Mucosa of descending colon (tissue), 3 donors: ENCODE results near the gene STT3A. TPM values are rescaled to one million over a fixed set of nuclear protein-coding genes. Genes with fewer than 3 reads are reported as not detected.

Experiments
- ATAC-seq: fragments of 200-7000 bp; cut with Tn5 transposase; one replicate; pipeline ENCODE4 v1.9.1; 2020; ENCODE audit warnings: mild to moderate bottlenecking, moderate library complexity
- DNase-seq, 3 donors: peaks; one replicate each; pipeline ENCODE4 v3.0.0-alpha.2; 2020
- H3K36me3 ChIP-seq: fragments of 200-600 bp; one replicate; pipeline ENCODE4 v1.8.0; 2021; ENCODE audit warnings: low read depth, mild to moderate bottlenecking
- H3K4me1 ChIP-seq: fragments of 200-600 bp; one replicate; pipeline ENCODE4 v1.8.0; 2021; ENCODE audit warnings: low read depth, mild to moderate bottlenecking
- H3K4me3 ChIP-seq: fragments of 200-600 bp; one replicate; pipeline ENCODE4 v1.8.0; 2021; ENCODE audit warnings: mild to moderate bottlenecking
- H3K9me3 ChIP-seq: fragments of 200-600 bp; one replicate; pipeline ENCODE4 v1.8.0; 2021; ENCODE audit warnings: mild to moderate bottlenecking
- intact Hi-C, 2 donors: fragments of 100-400 bp; cut with DNase I in 1 of 2; cut with micrococcal nuclease in 1 of 2; formaldehyde crosslinking; loops; one replicate each; pipeline versions ENCODE4 v1.11.0 to v1.11.1; 2022; cut with DNase I, micrococcal nuclease
- total RNA-seq, 3 donors: library from RNA; stranded (reverse); fragmentation: NEBNext Ultra II Directional in 2 of 3; extraction: Animal tissue kit (Norgen Biotek cat#: 25700) in 2 of 3; gene quantifications; one replicate each; pipeline versions ENCODE4 v1.2.1 to v1.2.4, GENCODE V29; 2021 to 2023
- TF ChIP-seq, protein P1 (sequence below): fragments of 200-600 bp; IDR thresholded peaks from one replicate; pipeline ENCODE4 v1.8.0; 2022; ENCODE audit warnings: antibody characterized with exemption, mild to moderate bottlenecking
- donor health status: DM: no; HTN: no; CAD: no; lungs with moderate emphysema.
- donor health status: DM: no; HTN: no; CAD: no.
- donor health status: DM: no; HTN: yes; CAD: no.

STT3A gene
- total RNA-seq, 3 donors from 2014 or later, result 88.4 to 137 (median 89.6) TPM

DNA sequence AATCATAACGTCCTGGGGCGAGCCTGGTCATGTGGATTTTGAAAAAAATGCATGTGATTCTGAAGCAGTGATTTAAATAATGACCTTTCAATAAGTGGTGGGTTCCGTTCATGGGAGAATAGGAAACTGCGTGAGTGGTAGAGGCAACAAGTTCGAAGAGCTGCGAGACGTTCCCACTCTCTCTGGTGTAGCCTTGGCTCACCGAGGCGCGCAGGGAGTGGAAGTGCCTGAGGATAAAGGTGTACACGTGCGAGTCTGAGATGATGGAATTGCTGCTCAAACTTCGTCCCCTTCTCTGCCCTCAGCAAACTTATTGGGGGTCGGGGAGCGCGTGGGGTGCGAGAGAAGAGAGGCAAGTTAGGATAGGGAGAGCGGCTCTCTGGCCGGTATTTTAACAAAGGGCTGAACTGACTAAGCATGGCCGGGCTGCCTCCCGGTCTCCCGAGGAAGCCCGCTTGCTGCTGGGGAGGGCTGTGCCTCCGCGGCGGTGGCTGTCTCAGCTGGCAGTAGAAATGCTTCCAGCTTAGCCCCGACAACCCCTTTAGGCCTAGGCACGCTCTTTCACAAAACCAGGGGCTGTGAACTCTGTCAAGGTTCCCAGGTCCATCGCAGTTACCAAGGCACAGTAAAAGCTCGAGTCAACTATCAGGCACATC, 875 bp upstream of the STT3A start:
- TF ChIP-seq, protein P1, sequence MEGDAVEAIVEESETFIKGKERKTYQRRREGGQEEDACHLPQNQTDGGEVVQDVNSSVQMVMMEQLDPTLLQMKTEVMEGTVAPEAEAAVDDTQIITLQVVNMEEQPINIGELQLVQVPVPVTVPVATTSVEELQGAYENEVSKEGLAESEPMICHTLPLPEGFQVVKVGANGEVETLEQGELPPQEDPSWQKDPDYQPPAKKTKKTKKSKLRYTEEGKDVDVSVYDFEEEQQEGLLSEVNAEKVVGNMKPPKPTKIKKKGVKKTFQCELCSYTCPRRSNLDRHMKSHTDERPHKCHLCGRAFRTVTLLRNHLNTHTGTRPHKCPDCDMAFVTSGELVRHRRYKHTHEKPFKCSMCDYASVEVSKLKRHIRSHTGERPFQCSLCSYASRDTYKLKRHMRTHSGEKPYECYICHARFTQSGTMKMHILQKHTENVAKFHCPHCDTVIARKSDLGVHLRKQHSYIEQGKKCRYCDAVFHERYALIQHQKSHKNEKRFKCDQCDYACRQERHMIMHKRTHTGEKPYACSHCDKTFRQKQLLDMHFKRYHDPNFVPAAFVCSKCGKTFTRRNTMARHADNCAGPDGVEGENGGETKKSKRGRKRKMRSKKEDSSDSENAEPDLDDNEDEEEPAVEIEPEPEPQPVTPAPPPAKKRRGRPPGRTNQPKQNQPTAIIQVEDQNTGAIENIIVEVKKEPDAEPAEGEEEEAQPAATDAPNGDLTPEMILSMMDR, result no peak
- Histone ChIP-seq H3K9me3 (no peaks in the 10 kb centered on the region), H3K4me1 (peaks cover 5% of the 10 kb centered on the region), H3K36me3 (peaks cover 4% of the 10 kb centered on the region), H3K4me3 (peak overlapping the region; percentile 76)
- intact Hi-C loops, result no loop called here
- DNase-seq (peak; percentile 44 to 66 (median 64)), ATAC-seq (peak; percentile 39)

DNA sequence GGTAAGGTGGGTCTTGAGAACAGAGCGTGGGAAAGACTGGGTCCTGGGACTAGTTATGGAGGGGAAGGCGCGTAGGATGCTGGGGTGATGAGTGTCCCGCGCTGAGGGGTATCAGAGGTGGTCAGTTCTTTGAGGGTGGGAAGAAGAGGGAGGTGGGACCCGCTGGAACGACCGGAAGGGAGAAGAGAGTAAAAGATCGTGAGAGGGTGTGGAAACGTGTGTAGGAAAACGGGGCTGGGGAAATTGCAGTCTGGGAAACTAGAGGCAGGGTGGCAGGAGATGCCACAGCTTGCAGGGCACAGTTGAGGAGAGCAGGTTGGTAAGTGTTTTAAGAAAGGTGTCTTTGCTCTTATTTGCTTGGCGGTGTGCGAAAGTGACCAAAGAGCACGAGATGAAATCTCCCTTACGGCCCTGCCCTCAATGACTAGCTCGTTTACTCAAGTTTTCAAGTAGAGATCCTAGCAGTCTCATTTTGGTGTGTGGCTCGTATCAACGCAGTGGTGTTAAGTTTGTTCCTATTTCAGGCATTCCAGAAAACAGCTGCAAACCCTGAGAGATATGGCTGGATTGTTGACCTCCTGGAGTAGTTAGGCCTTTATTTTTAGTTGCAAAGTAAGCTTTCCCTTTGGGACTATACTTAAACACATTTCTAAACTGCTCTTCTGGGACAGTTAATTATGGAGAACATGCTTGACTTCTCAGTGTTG, 615 bp downstream of the STT3A start:
- TF ChIP-seq, protein P1, result no peak
- DNase-seq, result peak in 1 of 3 donors; percentile 25

DNA sequence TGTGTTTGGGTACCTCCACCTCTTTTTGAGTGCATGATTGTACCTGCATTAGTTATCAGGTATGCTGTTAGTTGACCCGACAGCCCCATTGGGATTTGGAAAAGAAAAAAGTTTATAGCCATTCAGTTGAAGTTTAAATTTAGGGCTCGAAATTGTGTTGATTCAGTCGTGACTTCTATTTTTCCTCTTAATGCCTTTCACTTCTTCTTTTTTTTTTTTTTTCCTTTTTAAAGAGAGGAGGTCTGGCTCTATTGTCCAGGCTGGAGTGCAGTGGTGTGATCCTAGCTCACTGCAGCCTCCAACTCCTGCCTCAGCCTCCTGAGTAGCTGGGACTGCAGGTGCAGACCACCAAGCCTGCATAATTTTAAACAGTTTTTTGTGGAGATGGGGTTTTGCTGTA, 2.3 kb downstream of the STT3A start:
- TF ChIP-seq, protein P1, result no peak
- DNase-seq (no peak), ATAC-seq (no peak)
- no peaks in the 10 kb centered on the region for H3K9me3 ChIP-seq
- peaks cover 5% of the 10 kb centered on the region for H3K4me1 ChIP-seq
- H3K4me3 ChIP-seq, result no peak overlapping the region
- H3K36me3 ChIP-seq, result peaks cover 4% of the 10 kb centered on the region
- intact Hi-C loops, result no loop called here

More for the DNA sequence above, 615 bp downstream of the STT3A start:
- Histone ChIP-seq H3K36me3 (peaks cover 4% of the 10 kb centered on the region), H3K4me3 (peak overlapping the region; percentile 76), H3K4me1 (peaks cover 5% of the 10 kb centered on the region), H3K9me3 (no peaks in the 10 kb centered on the region)
- peak; percentile 5 for ATAC-seq
- intact Hi-C loops, result no loop called here

DNA sequence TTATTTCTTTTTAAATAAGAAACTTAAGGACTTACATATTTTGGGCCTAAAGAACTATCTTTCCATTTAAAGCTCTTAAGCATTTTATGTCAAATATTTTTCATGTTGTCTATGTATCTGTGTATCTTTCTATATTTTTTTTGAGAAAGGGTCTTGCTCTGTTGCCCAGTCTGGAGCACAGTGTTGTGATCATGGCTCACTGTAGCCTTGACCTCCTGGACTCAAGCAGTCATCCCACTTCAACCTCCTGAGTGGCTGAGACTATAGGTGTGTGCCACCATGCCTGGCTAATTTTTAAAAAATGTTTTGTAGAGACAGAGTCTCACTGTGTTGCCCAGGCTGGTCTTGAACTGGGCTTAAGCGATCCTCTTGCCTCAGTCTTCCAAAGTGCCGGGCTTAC, 8.0 kb downstream of the STT3A start:
- TF ChIP-seq, protein P1, result no peak
- DNase-seq (no peak), ATAC-seq (no peak)
- H3K9me3 ChIP-seq, result no peaks in the 10 kb centered on the region
- no peaks in the 10 kb centered on the region for H3K4me1 ChIP-seq
- no peak overlapping the region for H3K4me3 ChIP-seq
- H3K36me3 ChIP-seq, result no peaks in the 10 kb centered on the region
- intact Hi-C loops, result no loop called here

DNA sequence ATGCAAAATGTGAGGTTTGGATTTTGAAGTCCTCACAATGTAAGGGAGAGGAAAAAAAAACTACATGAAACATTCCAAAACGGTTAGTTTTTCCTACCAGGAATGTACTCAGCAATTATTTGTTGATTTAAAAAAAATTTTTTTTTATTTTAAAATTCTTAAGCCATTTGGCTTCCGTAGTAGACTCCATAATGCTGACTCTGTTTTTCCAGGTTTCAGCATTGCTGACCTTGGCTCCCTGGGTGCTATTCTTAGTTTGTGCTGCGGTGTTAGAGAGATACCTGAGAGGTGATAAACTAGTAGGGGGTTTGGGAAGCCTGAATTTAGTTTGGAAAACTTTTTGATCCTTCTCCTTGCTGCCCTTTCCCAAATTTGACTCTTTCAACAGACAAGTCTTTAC, 10.6 kb downstream of the STT3A start:
- H3K9me3 ChIP-seq, result no peaks in the 10 kb centered on the region
- intact Hi-C loops, result no loop called here
- DNase-seq (no peak), ATAC-seq (no peak)
- H3K36me3 ChIP-seq, result peaks cover 17% of the 10 kb centered on the region
- TF ChIP-seq, protein P1, result no peak
- no peaks in the 10 kb centered on the region for H3K4me1 ChIP-seq
- H3K4me3 ChIP-seq, result no peak overlapping the region
